SK-N-SH (cell line): Measurements from ENCODE around the gene SERPIND1. TPM values are rescaled to one million over a fixed set of nuclear protein-coding genes. Genes with fewer than 3 reads are reported as not detected.
"Not testable (repeated sequence)": the region's sequence is repeated elsewhere in the genome, so short reads cannot be mapped to it uniquely, and the experiment has no call there.

Experiments
- CTCF ChIA-PET: fragments of 300-600, 350-600 bp; formaldehyde crosslinking; extraction: SDS; loops from one replicate; lab custom pipeline; 2021; lab: Yijun Ruan, JAX
- POLR2A ChIA-PET: fragments of 350-600 bp; sonication (Branson Sonifier 250); formaldehyde crosslinking; extraction: SDS; loops from one replicate; lab custom pipeline; 2020; ENCODE audit warnings: antibody characterized with exemption, inconsistent platforms; lab: Yijun Ruan, JAX
- DNase-seq: peaks from one replicate; pipeline ENCODE4 v3.0.0; 2012
- H2AFZ ChIP-seq: fragments of 200-600 bp; sonication (generic); 2 replicates; pipeline ENCODE4 v1.8.1; 2016; ENCODE audit warnings: antibody characterized with exemption, mild to moderate bottlenecking, low read depth
- H3F3A ChIP-seq: fragments of 200-600 bp; sonication (generic); replicated peaks from 2 replicates; pipeline ENCODE3; 2016; ENCODE audit warnings: antibody characterized with exemption, mild to moderate bottlenecking; ENCODE audit not compliant: insufficient read depth
- H3K27ac ChIP-seq, 2 experiments: fragments of 200-500 bp in 1 of 2; fragments of 200-600 bp in 1 of 2; sonication (Bioruptor generic) in 1 of 2; sonication (generic), shearing (Covaris generic) in 1 of 2; 2 replicates each; pipeline versions ENCODE4 v1.5.1 to v1.6.1; 2014 to 2016; ENCODE audit warnings: low read depth in 2 of 2, inconsistent platforms in 1 of 2, low read length in 1 of 2, mild to moderate bottlenecking in 1 of 2, mixed read lengths in 1 of 2
- H3K27me3 ChIP-seq: fragments of 200-600 bp; sonication (generic), shearing (Covaris generic); 2 replicates; pipeline ENCODE4 v1.6.1; 2016; ENCODE audit warnings: mixed run types; ENCODE audit not compliant: insufficient read depth
- H3K36me3 ChIP-seq, 2 experiments: fragments of 200-500 bp in 1 of 2; fragments of 200-600 bp in 1 of 2; sonication (Bioruptor generic) in 1 of 2; sonication (generic) in 1 of 2; replicated peaks in 1 of 2; 2 replicates each; pipeline versions ENCODE3 to v1.5.1; 2014 to 2016; ENCODE audit warnings: low read length in 1 of 2, mild to moderate bottlenecking in 1 of 2; ENCODE audit not compliant: insufficient read depth in 2 of 2, control insufficient read depth in 1 of 2
- H3K4me1 ChIP-seq, 2 experiments: fragments of 200-500 bp in 1 of 2; fragments of 200-600 bp in 1 of 2; sonication (Bioruptor generic) in 1 of 2; sonication (generic), shearing (Covaris generic) in 1 of 2; 2 replicates each; pipeline versions ENCODE4 v1.5.1 to v1.6.1; 2014 to 2016; ENCODE audit warnings: low read depth in 1 of 2, low read length in 1 of 2, mixed run types in 1 of 2; ENCODE audit not compliant: insufficient read depth in 2 of 2, control insufficient read depth in 1 of 2
- H3K4me2 ChIP-seq: fragments of 200-600 bp; sonication (generic), shearing (Covaris generic); 2 replicates; pipeline ENCODE4 v1.6.1; 2017; ENCODE audit warnings: mixed run types
- H3K4me3 ChIP-seq, 2 experiments: fragments of 200-500 bp in 1 of 2; fragments of 200-600 bp in 1 of 2; sonication (Bioruptor generic) in 1 of 2; sonication (generic), shearing (Covaris generic) in 1 of 2; 2 replicates each; pipeline versions ENCODE4 v1.5.1 to v1.8.1; 2014 to 2016; ENCODE audit warnings: low read depth in 2 of 2, inconsistent platforms in 1 of 2, low read length in 1 of 2, mild to moderate bottlenecking in 1 of 2, mixed read lengths in 1 of 2, moderate library complexity in 1 of 2
- H3K79me2 ChIP-seq: fragments of 200-600 bp; sonication (generic); 2 replicates; pipeline ENCODE4 v1.8.1; 2017; ENCODE audit warnings: mild to moderate bottlenecking; ENCODE audit not compliant: insufficient read depth
- H3K9ac ChIP-seq: fragments of 200-600 bp; sonication (generic); 2 replicates; pipeline ENCODE4 v1.6.1; 2017; ENCODE audit warnings: mixed run types
- H3K9me2 ChIP-seq: fragments of 200-600 bp; sonication (generic); 2 replicates; pipeline ENCODE4 v1.6.1; 2017; ENCODE audit warnings: mixed run types
- H3K9me3 ChIP-seq: fragments of 200-600 bp; sonication (generic); 2 replicates; pipeline ENCODE4 v1.6.1; 2017; ENCODE audit warnings: mixed run types, mild to moderate bottlenecking, moderate library complexity
- H4K20me1 ChIP-seq: fragments of 200-600 bp; sonication (generic); 2 replicates; pipeline ENCODE4 v1.6.1; 2017; ENCODE audit warnings: mild to moderate bottlenecking, mixed run types; ENCODE audit not compliant: insufficient read depth
- EP300 ChIP-seq, 2 experiments: IDR thresholded peaks; 2 replicates each; pipeline versions ENCODE4 v1.4.0 to v1.6.1; 2012; ENCODE audit warnings: borderline replicate concordance in 1 of 2, low read depth in 1 of 2, low read length in 1 of 2
- EZH2phosphoT487 ChIP-seq: fragments of 200-600 bp; sonication (generic); IDR thresholded peaks from 2 replicates; pipeline ENCODE4 v1.6.1; 2017; ENCODE audit warnings: low read depth, mixed run types, mild to moderate bottlenecking, antibody characterized with exemption, moderate library complexity, borderline replicate concordance
- FOSL2 ChIP-seq: IDR thresholded peaks from 2 replicates; pipeline ENCODE4 v1.4.0; 2012; ENCODE audit warnings: low read depth, mild to moderate bottlenecking, moderate library complexity, borderline replicate concordance
- GATA2 ChIP-seq: sonication (generic); formaldehyde crosslinking; IDR thresholded peaks from 2 replicates; pipeline ENCODE4 v1.5.0; 2020; ENCODE audit warnings: mild to moderate bottlenecking, missing genetic modification reagents
- MEF2A ChIP-seq: IDR thresholded peaks from 2 replicates; pipeline ENCODE4 v1.4.0; 2012; ENCODE audit warnings: low read depth, borderline replicate concordance
- NFIC ChIP-seq: IDR thresholded peaks from 2 replicates; pipeline ENCODE4 v1.4.0; 2012; ENCODE audit warnings: borderline replicate concordance
- NRF1 ChIP-seq: IDR thresholded peaks from 2 replicates; pipeline ENCODE4 v1.6.1; 2012; ENCODE audit warnings: low read depth, mild to moderate bottlenecking, low read length
- RFX5 ChIP-seq: IDR thresholded peaks from 2 replicates; pipeline ENCODE4 v1.6.1; 2012; ENCODE audit warnings: mild to moderate bottlenecking, improper control_type of control experiment, low read length
- TAF1 ChIP-seq: IDR thresholded peaks from 2 replicates; pipeline ENCODE4 v1.6.1; 2012; ENCODE audit warnings: low read depth, mild to moderate bottlenecking, low read length, moderate library complexity, borderline replicate concordance
- TEAD4 ChIP-seq: IDR thresholded peaks from 2 replicates; pipeline ENCODE4 v1.4.0; 2012; ENCODE audit warnings: mild to moderate bottlenecking, borderline replicate concordance; ENCODE audit not compliant: insufficient read depth
- WGBS: methylation state at CpG from one replicate; pipeline ENCODE4 v1.1.6; 2017; ENCODE audit warnings: low lambda C conversion rate; 5-methylcytosine and 5-hydroxymethylcytosine counted together
- polyA plus RNA-seq, 3 experiments: library from polyadenylated mRNA; depleted of rRNA; stranded (reverse); fragments of >200 nt; gene quantifications; 2 replicates each; pipeline ENCODE4 v1.2.3, GENCODE V29; 2012
- TF ChIP-seq, protein P1 (sequence below): IDR thresholded peaks from 2 replicates; pipeline ENCODE4 v1.6.1; 2012; ENCODE audit warnings: mild to moderate bottlenecking, low read depth, low read length, moderate library complexity
- TF ChIP-seq, protein P2 (sequence below): IDR thresholded peaks from 2 replicates; pipeline ENCODE4 v1.4.0; 2012; ENCODE audit warnings: low read depth
- TF ChIP-seq, protein P3 (sequence below): IDR thresholded peaks from 2 replicates; pipeline ENCODE4 v1.4.0; 2012; ENCODE audit warnings: low read depth, borderline replicate concordance
- TF ChIP-seq, protein P4 (sequence below): fragments of 200-600 bp; sonication (generic); IDR thresholded peaks from 2 replicates; pipeline ENCODE4 v1.6.1; 2017; ENCODE audit warnings: antibody characterized with exemption, mild to moderate bottlenecking, moderate library complexity
- TF ChIP-seq, protein P5 (sequence below): fragments of 150-350 bp; IDR thresholded peaks from 2 replicates; pipeline ENCODE4 v1.6.1; 2016; ENCODE audit warnings: mild to moderate bottlenecking, low read depth, low read length

Gene SERPIND1
- polyA plus RNA-seq, 1 of the 3 experiments (the other 2 are of a cell fraction) = not detected

DNA sequence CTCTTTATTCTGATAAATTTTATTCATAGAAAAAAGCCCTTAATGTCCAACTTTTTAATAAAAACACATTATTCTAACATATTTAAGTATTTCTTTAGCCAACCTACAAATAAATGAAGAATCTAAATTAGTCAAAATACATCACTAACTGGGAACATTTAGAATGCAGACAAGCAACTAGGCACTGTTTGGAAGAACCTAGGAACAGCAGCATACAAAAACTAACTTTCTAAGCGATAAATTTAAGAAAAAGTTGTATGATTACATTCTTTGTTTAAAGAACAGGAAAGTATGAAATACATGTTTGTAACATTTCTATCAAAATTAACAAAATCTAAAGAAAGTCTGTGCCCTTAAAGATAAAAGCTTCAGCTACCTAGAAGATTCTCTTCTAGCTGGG, 49.4 kb downstream of the SERPIND1 start:
- Histone ChIP-seq H3K9ac (no peak overlapping the region), H3F3A (peaks cover 7% of the 10 kb centered on the region), H2AFZ (no peak overlapping the region), H4K20me1 (no peaks in the 10 kb centered on the region), H3K79me2 (no peaks in the 10 kb centered on the region), H3K4me3 (no peak overlapping the region), H3K4me2 (no peak overlapping the region), H3K9me3 (no peaks in the 10 kb centered on the region), H3K4me1 (no peaks in the 10 kb centered on the region; a peak in 1 of 4 replicates), H3K27me3 (no peaks in the 10 kb centered on the region), H3K36me3 (peaks cover 16 to 18% of the 10 kb centered on the region in 2 experiments), H3K9me2 (no peaks in the 10 kb centered on the region), H3K27ac (no peak overlapping the region)
- 92% methylated on average over 1 of the region's 1 CpG for WGBS
- no peak for TF ChIP-seq MEF2A
- TF ChIP-seq, protein P1, sequence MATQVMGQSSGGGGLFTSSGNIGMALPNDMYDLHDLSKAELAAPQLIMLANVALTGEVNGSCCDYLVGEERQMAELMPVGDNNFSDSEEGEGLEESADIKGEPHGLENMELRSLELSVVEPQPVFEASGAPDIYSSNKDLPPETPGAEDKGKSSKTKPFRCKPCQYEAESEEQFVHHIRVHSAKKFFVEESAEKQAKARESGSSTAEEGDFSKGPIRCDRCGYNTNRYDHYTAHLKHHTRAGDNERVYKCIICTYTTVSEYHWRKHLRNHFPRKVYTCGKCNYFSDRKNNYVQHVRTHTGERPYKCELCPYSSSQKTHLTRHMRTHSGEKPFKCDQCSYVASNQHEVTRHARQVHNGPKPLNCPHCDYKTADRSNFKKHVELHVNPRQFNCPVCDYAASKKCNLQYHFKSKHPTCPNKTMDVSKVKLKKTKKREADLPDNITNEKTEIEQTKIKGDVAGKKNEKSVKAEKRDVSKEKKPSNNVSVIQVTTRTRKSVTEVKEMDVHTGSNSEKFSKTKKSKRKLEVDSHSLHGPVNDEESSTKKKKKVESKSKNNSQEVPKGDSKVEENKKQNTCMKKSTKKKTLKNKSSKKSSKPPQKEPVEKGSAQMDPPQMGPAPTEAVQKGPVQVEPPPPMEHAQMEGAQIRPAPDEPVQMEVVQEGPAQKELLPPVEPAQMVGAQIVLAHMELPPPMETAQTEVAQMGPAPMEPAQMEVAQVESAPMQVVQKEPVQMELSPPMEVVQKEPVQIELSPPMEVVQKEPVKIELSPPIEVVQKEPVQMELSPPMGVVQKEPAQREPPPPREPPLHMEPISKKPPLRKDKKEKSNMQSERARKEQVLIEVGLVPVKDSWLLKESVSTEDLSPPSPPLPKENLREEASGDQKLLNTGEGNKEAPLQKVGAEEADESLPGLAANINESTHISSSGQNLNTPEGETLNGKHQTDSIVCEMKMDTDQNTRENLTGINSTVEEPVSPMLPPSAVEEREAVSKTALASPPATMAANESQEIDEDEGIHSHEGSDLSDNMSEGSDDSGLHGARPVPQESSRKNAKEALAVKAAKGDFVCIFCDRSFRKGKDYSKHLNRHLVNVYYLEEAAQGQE = no peak
- no peak for TF ChIP-seq NFIC
- TF ChIP-seq EZH2phosphoT487 = no peak
- TF ChIP-seq, protein P2, sequence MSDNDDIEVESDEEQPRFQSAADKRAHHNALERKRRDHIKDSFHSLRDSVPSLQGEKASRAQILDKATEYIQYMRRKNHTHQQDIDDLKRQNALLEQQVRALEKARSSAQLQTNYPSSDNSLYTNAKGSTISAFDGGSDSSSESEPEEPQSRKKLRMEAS = no peak
- no peak for TF ChIP-seq GATA2 (CRISPR knock-in tag)
- no peak for TF ChIP-seq FOSL2
- TF ChIP-seq RFX5 = no peak
- no peak for TF ChIP-seq TAF1
- no peak for TF ChIP-seq NRF1
- TF ChIP-seq EP300 (IDR thresholded peaks at IDR 0.05; ENCODE audit: borderline replicate concordance in 1 of 2, low read depth in 1 of 2, low read length in 1 of 2) = no peak
- TF ChIP-seq, protein P3, sequence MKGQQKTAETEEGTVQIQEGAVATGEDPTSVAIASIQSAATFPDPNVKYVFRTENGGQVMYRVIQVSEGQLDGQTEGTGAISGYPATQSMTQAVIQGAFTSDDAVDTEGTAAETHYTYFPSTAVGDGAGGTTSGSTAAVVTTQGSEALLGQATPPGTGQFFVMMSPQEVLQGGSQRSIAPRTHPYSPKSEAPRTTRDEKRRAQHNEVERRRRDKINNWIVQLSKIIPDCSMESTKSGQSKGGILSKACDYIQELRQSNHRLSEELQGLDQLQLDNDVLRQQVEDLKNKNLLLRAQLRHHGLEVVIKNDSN = no peak
- TF ChIP-seq, protein P4, sequence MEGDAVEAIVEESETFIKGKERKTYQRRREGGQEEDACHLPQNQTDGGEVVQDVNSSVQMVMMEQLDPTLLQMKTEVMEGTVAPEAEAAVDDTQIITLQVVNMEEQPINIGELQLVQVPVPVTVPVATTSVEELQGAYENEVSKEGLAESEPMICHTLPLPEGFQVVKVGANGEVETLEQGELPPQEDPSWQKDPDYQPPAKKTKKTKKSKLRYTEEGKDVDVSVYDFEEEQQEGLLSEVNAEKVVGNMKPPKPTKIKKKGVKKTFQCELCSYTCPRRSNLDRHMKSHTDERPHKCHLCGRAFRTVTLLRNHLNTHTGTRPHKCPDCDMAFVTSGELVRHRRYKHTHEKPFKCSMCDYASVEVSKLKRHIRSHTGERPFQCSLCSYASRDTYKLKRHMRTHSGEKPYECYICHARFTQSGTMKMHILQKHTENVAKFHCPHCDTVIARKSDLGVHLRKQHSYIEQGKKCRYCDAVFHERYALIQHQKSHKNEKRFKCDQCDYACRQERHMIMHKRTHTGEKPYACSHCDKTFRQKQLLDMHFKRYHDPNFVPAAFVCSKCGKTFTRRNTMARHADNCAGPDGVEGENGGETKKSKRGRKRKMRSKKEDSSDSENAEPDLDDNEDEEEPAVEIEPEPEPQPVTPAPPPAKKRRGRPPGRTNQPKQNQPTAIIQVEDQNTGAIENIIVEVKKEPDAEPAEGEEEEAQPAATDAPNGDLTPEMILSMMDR = no peak
- TF ChIP-seq, protein P5, sequence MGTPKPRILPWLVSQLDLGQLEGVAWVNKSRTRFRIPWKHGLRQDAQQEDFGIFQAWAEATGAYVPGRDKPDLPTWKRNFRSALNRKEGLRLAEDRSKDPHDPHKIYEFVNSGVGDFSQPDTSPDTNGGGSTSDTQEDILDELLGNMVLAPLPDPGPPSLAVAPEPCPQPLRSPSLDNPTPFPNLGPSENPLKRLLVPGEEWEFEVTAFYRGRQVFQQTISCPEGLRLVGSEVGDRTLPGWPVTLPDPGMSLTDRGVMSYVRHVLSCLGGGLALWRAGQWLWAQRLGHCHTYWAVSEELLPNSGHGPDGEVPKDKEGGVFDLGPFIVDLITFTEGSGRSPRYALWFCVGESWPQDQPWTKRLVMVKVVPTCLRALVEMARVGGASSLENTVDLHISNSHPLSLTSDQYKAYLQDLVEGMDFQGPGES = no peak
- TF ChIP-seq TEAD4 = no peak
- CTCF ChIA-PET = interaction anchor here (1.0 to 2.8 kb wide), 3 partner anchors 12 to 41 kb away, joined by 3 to 10 read pairs (median 7); no protein-coding TSS in a partner anchor
- no peak for DNase-seq
- POLR2A ChIA-PET = no interaction called here

DNA sequence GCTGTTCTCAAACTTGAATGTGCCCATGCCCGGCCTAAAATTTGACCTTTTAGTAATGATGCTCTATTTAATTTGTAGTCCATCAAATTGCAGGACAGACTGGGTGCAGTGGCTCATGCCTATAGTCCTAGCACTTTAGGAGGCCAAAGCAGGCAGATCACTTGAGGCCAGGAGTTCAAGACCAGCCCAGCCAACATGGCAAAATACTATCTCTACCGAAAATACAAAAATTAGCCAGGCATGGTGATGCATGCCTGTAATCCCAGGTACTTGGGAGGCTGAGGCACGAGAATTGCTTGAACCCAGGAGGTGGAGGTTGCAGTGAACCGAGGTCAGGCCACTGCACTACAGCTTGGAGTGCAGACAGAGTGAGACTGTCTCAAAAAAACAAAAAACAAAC, 51.3 kb downstream of the SERPIND1 start:
- H3K36me3 ChIP-seq = peaks cover 3 to 16% of the 10 kb centered on the region in 2 experiments
- H3K79me2 ChIP-seq, H3K4me3 ChIP-seq, H3K27me3 ChIP-seq, H3K27ac ChIP-seq, H3K9me3 ChIP-seq, H3K9me2 ChIP-seq, H3F3A ChIP-seq, POLR2A ChIA-PET, H3K4me2 ChIP-seq, DNase-seq, H4K20me1 ChIP-seq, H3K9ac ChIP-seq, H2AFZ ChIP-seq, H3K4me1 ChIP-seq: not testable (repeated sequence)
- CTCF ChIA-PET = interaction anchor here (1.5 to 2.8 kb wide), 2 partner anchors 21 to 61 kb away, joined by 3 to 10 read pairs; no protein-coding TSS in a partner anchor
- 97% methylated on average over 4 of the region's 4 CpGs for WGBS
